GM19193 (cell line): Measurements from ENCODE around the gene A1BG.

Experiments used
- POLR2A ChIP-seq: IDR thresholded peaks from 4 replicates; pipeline ENCODE4 v1.6.1; 2011; ENCODE audit not compliant: insufficient read depth, insufficient read length; ENCODE audit errors: extremely low read depth

A1BG gene

GRCh38 chr19:58354478-58355030 lies 1.3 kb upstream of the A1BG start:
- no peak for TF ChIP-seq POLR2A

GRCh38 chr19:58353717-58354477 lies 605 bp upstream of the A1BG start:
- no peak for TF ChIP-seq POLR2A

- no peak for TF ChIP-seq POLR2A
These were observed 1.1 kb downstream of the A1BG start for GRCh38 chr19:58351990-58352755.

GRCh38 chr19:58351558-58351878 lies 1.8 kb downstream of the A1BG start:
- no peak for TF ChIP-seq POLR2A

GRCh38 chr19:58350871-58351557 lies 2.3 kb downstream of the A1BG start:
- no peak for TF ChIP-seq POLR2A

GRCh38 chr19:58350001-58350861 lies 3.1 kb downstream of the A1BG start:
- TF ChIP-seq POLR2A, result no peak

- no peak for TF ChIP-seq POLR2A
These were observed 3.7 kb downstream of the A1BG start for GRCh38 chr19:58349590-58349989.

- TF ChIP-seq POLR2A, result peak; percentile 75
These were observed 6.0 kb downstream of the A1BG start for GRCh38 chr19:58346961-58347929.

GRCh38 chr19:58345558-58345957 lies 7.7 kb downstream of the A1BG start:
- TF ChIP-seq POLR2A, result no peak

- no peak for TF ChIP-seq POLR2A
These were observed 14.3 kb downstream of the A1BG start for GRCh38 chr19:58338825-58339558.

- TF ChIP-seq POLR2A, result no peak
These were observed 15.0 kb downstream of the A1BG start for GRCh38 chr19:58338336-58338735.

GRCh38 chr19:58336820-58337219 lies 16.5 kb downstream of the A1BG start:
- TF ChIP-seq POLR2A, result no peak

- TF ChIP-seq POLR2A, result no peak
These were observed 17.1 kb downstream of the A1BG start for GRCh38 chr19:58336216-58336615.
